ENCODE data around the gene LEKR1. TPM values are rescaled to one million over a fixed set of nuclear protein-coding genes. Genes with fewer than 3 reads are reported as not detected.

The LEKR1 gene
- total and polyA plus RNA-seq, 9 of the 15 experiments (the other 6 are each of a cell fraction or from before 2014, with no cell fraction given), result 0.76 to 1.8 (median 1.2) TPM

- TF ChIP-seq, protein P1, sequence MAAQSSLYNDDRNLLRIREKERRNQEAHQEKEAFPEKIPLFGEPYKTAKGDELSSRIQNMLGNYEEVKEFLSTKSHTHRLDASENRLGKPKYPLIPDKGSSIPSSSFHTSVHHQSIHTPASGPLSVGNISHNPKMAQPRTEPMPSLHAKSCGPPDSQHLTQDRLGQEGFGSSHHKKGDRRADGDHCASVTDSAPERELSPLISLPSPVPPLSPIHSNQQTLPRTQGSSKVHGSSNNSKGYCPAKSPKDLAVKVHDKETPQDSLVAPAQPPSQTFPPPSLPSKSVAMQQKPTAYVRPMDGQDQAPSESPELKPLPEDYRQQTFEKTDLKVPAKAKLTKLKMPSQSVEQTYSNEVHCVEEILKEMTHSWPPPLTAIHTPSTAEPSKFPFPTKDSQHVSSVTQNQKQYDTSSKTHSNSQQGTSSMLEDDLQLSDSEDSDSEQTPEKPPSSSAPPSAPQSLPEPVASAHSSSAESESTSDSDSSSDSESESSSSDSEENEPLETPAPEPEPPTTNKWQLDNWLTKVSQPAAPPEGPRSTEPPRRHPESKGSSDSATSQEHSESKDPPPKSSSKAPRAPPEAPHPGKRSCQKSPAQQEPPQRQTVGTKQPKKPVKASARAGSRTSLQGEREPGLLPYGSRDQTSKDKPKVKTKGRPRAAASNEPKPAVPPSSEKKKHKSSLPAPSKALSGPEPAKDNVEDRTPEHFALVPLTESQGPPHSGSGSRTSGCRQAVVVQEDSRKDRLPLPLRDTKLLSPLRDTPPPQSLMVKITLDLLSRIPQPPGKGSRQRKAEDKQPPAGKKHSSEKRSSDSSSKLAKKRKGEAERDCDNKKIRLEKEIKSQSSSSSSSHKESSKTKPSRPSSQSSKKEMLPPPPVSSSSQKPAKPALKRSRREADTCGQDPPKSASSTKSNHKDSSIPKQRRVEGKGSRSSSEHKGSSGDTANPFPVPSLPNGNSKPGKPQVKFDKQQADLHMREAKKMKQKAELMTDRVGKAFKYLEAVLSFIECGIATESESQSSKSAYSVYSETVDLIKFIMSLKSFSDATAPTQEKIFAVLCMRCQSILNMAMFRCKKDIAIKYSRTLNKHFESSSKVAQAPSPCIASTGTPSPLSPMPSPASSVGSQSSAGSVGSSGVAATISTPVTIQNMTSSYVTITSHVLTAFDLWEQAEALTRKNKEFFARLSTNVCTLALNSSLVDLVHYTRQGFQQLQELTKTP (IDR thresholded peaks at IDR 0.05; ENCODE audit: low read depth in 1 of 2, partially characterized antibody in 2 of 2), result peak in 1 of 2 experiments; percentile 10
- TF ChIP-seq MBD2 (IDR thresholded peaks at IDR 0.05; ENCODE audit: borderline replicate concordance, low read depth) (0 out of 2 replicates have a peak, but pooled peaks have one; percentile 27), NCOR1 (IDR thresholded peaks at IDR 0.05) (peak; percentile 51; the same call in 1 of the 2 replicates), CXXC5 (CRISPR knock-in tag; IDR thresholded peaks at IDR 0.05) (peak; percentile 8), DPF2 (IDR thresholded peaks at IDR 0.05) (peak; percentile 47; the same call in 1 of the 2 replicates), CREM (IDR thresholded peaks at IDR 0.05; ENCODE audit: low read depth) (peak; percentile 69), SPI1 (IDR thresholded peaks at IDR 0.05; ENCODE audit: borderline replicate concordance, low read depth, low read length) (peak; percentile 86), ATF7 (IDR thresholded peaks at IDR 0.05) (no peak; the same call in 1 of the 2 replicates), MEF2A (IDR thresholded peaks at IDR 0.05; ENCODE audit: control insufficient read depth, low read depth, low read length) (peak; percentile 58; the same call in 1 of the 2 replicates), FOXK1 (CRISPR knock-in tag; IDR thresholded peaks at IDR 0.05; ENCODE audit: borderline replicate concordance) (no peak), RFX5 (IDR thresholded peaks at IDR 0.05; ENCODE audit: low read depth, low read length) (no peak), ZNF785 (CRISPR knock-in tag; IDR thresholded peaks at IDR 0.05) (no peak), EGR1 (conservative IDR thresholded peaks at IDR 0.05) (peak; percentile 27), BHLHE40 (IDR thresholded peaks at IDR 0.05; ENCODE audit: low read length) (peak; percentile 37; the same call in 1 of the 2 replicates), ZNF780A (CRISPR knock-in tag; IDR thresholded peaks at IDR 0.05) (peak; percentile 58; the same call in 1 of the 2 replicates), ZSCAN32 (CRISPR knock-in tag; IDR thresholded peaks at IDR 0.05) (peak; percentile 11; the same call in 1 of the 2 replicates), JUND (IDR thresholded peaks at IDR 0.05; ENCODE audit: borderline replicate concordance, low read depth, low read length) (no peak), JUND (tag; IDR thresholded peaks at IDR 0.05; ENCODE audit: borderline replicate concordance, low read depth, low read length) (peak; percentile 59; the same call in 2 of the 3 replicates), EP300 (IDR thresholded peaks at IDR 0.05; ENCODE audit: low read length) (peak; percentile 16), TSC22D4 (tag; IDR thresholded peaks at IDR 0.05) (no peak), PHB (CRISPR knock-in tag; IDR thresholded peaks at IDR 0.05) (no peak)
- TF ChIP-seq, protein P2, sequence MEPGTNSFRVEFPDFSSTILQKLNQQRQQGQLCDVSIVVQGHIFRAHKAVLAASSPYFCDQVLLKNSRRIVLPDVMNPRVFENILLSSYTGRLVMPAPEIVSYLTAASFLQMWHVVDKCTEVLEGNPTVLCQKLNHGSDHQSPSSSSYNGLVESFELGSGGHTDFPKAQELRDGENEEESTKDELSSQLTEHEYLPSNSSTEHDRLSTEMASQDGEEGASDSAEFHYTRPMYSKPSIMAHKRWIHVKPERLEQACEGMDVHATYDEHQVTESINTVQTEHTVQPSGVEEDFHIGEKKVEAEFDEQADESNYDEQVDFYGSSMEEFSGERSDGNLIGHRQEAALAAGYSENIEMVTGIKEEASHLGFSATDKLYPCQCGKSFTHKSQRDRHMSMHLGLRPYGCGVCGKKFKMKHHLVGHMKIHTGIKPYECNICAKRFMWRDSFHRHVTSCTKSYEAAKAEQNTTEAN (CRISPR knock-in tag; IDR thresholded peaks at IDR 0.05), result peak; percentile 58; the same call in 1 of the 2 replicates
- TF ChIP-seq, protein P3, sequence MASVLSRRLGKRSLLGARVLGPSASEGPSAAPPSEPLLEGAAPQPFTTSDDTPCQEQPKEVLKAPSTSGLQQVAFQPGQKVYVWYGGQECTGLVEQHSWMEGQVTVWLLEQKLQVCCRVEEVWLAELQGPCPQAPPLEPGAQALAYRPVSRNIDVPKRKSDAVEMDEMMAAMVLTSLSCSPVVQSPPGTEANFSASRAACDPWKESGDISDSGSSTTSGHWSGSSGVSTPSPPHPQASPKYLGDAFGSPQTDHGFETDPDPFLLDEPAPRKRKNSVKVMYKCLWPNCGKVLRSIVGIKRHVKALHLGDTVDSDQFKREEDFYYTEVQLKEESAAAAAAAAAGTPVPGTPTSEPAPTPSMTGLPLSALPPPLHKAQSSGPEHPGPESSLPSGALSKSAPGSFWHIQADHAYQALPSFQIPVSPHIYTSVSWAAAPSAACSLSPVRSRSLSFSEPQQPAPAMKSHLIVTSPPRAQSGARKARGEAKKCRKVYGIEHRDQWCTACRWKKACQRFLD (CRISPR knock-in tag; IDR thresholded peaks at IDR 0.05), result peak; percentile 67; the same call in 1 of the 2 replicates
These were observed 263.5 kb downstream of the LEKR1 start (continued) for GRCh38 chr3:157089455-157090221.

All from K562 (cell line).